DND-41 (cell line): ENCODE data around the gene TMEM9.

Experiments
- EZH2 ChIP-seq: IDR thresholded peaks from 3 replicates; pipeline ENCODE4 v1.6.1; 2012; ENCODE audit warnings: borderline replicate concordance, low read depth, mild to moderate bottlenecking, moderate library complexity, low read length, inconsistent platforms; ENCODE audit not compliant: severe bottlenecking
- TF ChIP-seq, protein P1 (sequence below): IDR thresholded peaks from 2 replicates; pipeline ENCODE4 v1.5.1; 2012; ENCODE audit warnings: borderline replicate concordance, low read length, moderate library complexity, mild to moderate bottlenecking; ENCODE audit not compliant: poor library complexity, severe bottlenecking; ENCODE audit errors: extremely low read depth

DNA sequence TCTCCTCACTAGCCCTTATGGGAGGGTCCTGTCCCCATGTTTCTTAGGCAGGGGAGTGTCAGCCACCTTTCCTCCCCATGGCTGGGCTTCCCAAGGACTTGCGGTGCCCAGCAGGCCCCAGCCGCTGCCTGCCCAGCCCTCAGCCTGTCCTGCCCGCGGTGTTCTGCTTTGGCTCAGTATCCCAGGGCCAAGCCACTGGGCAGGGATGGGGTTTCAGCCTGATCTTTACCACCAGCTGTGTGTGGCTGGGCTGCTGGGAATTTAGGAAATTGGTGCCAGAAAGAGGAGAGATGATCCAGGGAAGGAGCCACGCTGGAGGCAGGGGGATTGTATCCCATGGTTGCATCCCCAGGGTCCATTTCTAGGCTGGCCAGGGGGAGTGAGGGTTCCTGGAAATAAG lies 29.5 kb upstream of the TMEM9 start:
- TF ChIP-seq, protein P1, sequence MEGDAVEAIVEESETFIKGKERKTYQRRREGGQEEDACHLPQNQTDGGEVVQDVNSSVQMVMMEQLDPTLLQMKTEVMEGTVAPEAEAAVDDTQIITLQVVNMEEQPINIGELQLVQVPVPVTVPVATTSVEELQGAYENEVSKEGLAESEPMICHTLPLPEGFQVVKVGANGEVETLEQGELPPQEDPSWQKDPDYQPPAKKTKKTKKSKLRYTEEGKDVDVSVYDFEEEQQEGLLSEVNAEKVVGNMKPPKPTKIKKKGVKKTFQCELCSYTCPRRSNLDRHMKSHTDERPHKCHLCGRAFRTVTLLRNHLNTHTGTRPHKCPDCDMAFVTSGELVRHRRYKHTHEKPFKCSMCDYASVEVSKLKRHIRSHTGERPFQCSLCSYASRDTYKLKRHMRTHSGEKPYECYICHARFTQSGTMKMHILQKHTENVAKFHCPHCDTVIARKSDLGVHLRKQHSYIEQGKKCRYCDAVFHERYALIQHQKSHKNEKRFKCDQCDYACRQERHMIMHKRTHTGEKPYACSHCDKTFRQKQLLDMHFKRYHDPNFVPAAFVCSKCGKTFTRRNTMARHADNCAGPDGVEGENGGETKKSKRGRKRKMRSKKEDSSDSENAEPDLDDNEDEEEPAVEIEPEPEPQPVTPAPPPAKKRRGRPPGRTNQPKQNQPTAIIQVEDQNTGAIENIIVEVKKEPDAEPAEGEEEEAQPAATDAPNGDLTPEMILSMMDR, result no peak
- TF ChIP-seq EZH2, result no peak
